Measurements from ENCODE around the gene GPR142.

GPR142 gene

GRCh38 chr17:74345433-74346241 is 21.7 kb upstream of the GPR142 start:
- ATAC-seq (ENCODE audit: insufficient read depth, low read depth) = no peak
- Histone ChIP-seq H3K4me1 (ENCODE audit: insufficient read depth, low read length) (no peaks in the 10 kb centered on the region), H3K4me2 (ENCODE audit: insufficient read depth, low read length) (no peak overlapping the region), H3K9me3 (ENCODE audit: insufficient read depth, low read length, severe bottlenecking) (no peaks in the 10 kb centered on the region), H3K9ac (ENCODE audit: low read depth, low read length) (no peak overlapping the region), H3K36me3 (ENCODE audit: insufficient read depth, low read length) (no peaks in the 10 kb centered on the region), H3K79me2 (ENCODE audit: insufficient read depth, low read length) (no peaks in the 10 kb centered on the region), H2AFZ (ENCODE audit: low read depth, low read length) (no peak overlapping the region), H3K27me3 (ENCODE audit: insufficient read depth, low read length, poor library complexity) (peaks cover 4% of the 10 kb centered on the region), H4K20me1 (ENCODE audit: insufficient read depth, low read length) (peaks cover 8% of the 10 kb centered on the region; the same call in 1 of the 2 replicates), H3K4me3 (ENCODE audit: low read depth in 1 of 2, low read length in 2 of 2) (no peak overlapping the region), H3K27ac (ENCODE audit: low read length) (no peak overlapping the region)
- no peak for TF ChIP-seq EZH2 (IDR thresholded peaks at IDR 0.05; ENCODE audit: borderline replicate concordance, low read depth, low read length, severe bottlenecking)
- no peak for TF ChIP-seq CTCF (IDR thresholded peaks at IDR 0.05; ENCODE audit: borderline replicate concordance, extremely low read depth, low read length, poor library complexity, severe bottlenecking)
- no peak for DNase-seq

- H2AFZ ChIP-seq (ENCODE audit: low read depth, low read length) = no peak overlapping the region
- H3K27ac ChIP-seq (ENCODE audit: low read length) = no peak overlapping the region
- no peaks in the 10 kb centered on the region for H3K9me3 ChIP-seq (ENCODE audit: insufficient read depth, low read length, severe bottlenecking)
- H3K36me3 ChIP-seq (ENCODE audit: insufficient read depth, low read length) = no peaks in the 10 kb centered on the region
- TF ChIP-seq EZH2 (IDR thresholded peaks at IDR 0.05; ENCODE audit: borderline replicate concordance, low read depth, low read length, severe bottlenecking) (no peak), CTCF (IDR thresholded peaks at IDR 0.05; ENCODE audit: borderline replicate concordance, extremely low read depth, low read length, poor library complexity, severe bottlenecking) (no peak)
- H3K79me2 ChIP-seq (ENCODE audit: insufficient read depth, low read length) = no peaks in the 10 kb centered on the region
- H3K4me1 ChIP-seq (ENCODE audit: insufficient read depth, low read length) = no peaks in the 10 kb centered on the region
- ATAC-seq (ENCODE audit: insufficient read depth, low read depth) (no peak), DNase-seq (no peak)
- H3K27me3 ChIP-seq (ENCODE audit: insufficient read depth, low read length, poor library complexity) = peaks cover 4% of the 10 kb centered on the region
- H3K9ac ChIP-seq (ENCODE audit: low read depth, low read length) = no peak overlapping the region
- no peak overlapping the region for H3K4me2 ChIP-seq (ENCODE audit: insufficient read depth, low read length)
- H4K20me1 ChIP-seq (ENCODE audit: insufficient read depth, low read length) = peaks cover 8% of the 10 kb centered on the region; the same call in 1 of the 2 replicates
- no peak overlapping the region for H3K4me3 ChIP-seq (ENCODE audit: low read depth in 1 of 2, low read length in 2 of 2)
Measured at GRCh38 chr17:74347646-74348045, 19.7 kb upstream of the GPR142 start.

- TF ChIP-seq CTCF (IDR thresholded peaks at IDR 0.05; ENCODE audit: borderline replicate concordance, extremely low read depth, low read length, poor library complexity, severe bottlenecking) (no peak), EZH2 (IDR thresholded peaks at IDR 0.05; ENCODE audit: borderline replicate concordance, low read depth, low read length, severe bottlenecking) (no peak)
- DNase-seq = no peak
- Histone ChIP-seq H3K27ac (ENCODE audit: low read length) (no peak overlapping the region), H3K9me3 (ENCODE audit: insufficient read depth, low read length, severe bottlenecking) (no peaks in the 10 kb centered on the region), H3K27me3 (ENCODE audit: insufficient read depth, low read length, poor library complexity) (peaks cover 14% of the 10 kb centered on the region), H3K9ac (ENCODE audit: low read depth, low read length) (no peak overlapping the region), H3K4me1 (ENCODE audit: insufficient read depth, low read length) (no peaks in the 10 kb centered on the region), H3K4me2 (ENCODE audit: insufficient read depth, low read length) (no peak overlapping the region), H2AFZ (ENCODE audit: low read depth, low read length) (no peak overlapping the region), H4K20me1 (ENCODE audit: insufficient read depth, low read length) (peaks cover 9% of the 10 kb centered on the region), H3K4me3 (ENCODE audit: low read depth in 1 of 2, low read length in 2 of 2) (no peak overlapping the region), H3K36me3 (ENCODE audit: insufficient read depth, low read length) (no peaks in the 10 kb centered on the region), H3K79me2 (ENCODE audit: insufficient read depth, low read length) (no peaks in the 10 kb centered on the region)
- ATAC-seq (ENCODE audit: insufficient read depth, low read depth) = no peak
Measured at GRCh38 chr17:74349120-74349519, 18.2 kb upstream of the GPR142 start.
